Stimulated activated naive CD8-positive, alpha-beta T cell treated with anti-CD3 and anti-CD28 coated beads, Interleukin-15, Interleukin-2, amounts not matched to agents 100 ng/mL and 50 ng/mL, for 24 hours (primary cell): ENCODE measurements around the gene RUVBL1.

Source experiments
- H3K27ac Mint-ChIP-seq: one replicate; pipeline ENCODE4 v1.8.0; 2021; ENCODE audit warnings: mild to moderate bottlenecking, mixed read lengths
- H3K27me3 Mint-ChIP-seq: one replicate; pipeline ENCODE4 v1.8.0; 2021; ENCODE audit warnings: mixed read lengths
- H3K36me3 Mint-ChIP-seq: one replicate; pipeline ENCODE4 v1.8.0; 2021; ENCODE audit warnings: low read depth, mixed read lengths
- H3K4me1 Mint-ChIP-seq: one replicate; pipeline ENCODE4 v1.8.0; 2021; ENCODE audit warnings: low read depth, mixed read lengths
- H3K4me3 Mint-ChIP-seq: one replicate; pipeline ENCODE4 v1.8.0; 2021; ENCODE audit warnings: mild to moderate bottlenecking, mixed read lengths
- H3K9me3 Mint-ChIP-seq: one replicate; pipeline ENCODE4 v1.8.0; 2021; ENCODE audit warnings: mixed read lengths

RUVBL1 gene

DNA sequence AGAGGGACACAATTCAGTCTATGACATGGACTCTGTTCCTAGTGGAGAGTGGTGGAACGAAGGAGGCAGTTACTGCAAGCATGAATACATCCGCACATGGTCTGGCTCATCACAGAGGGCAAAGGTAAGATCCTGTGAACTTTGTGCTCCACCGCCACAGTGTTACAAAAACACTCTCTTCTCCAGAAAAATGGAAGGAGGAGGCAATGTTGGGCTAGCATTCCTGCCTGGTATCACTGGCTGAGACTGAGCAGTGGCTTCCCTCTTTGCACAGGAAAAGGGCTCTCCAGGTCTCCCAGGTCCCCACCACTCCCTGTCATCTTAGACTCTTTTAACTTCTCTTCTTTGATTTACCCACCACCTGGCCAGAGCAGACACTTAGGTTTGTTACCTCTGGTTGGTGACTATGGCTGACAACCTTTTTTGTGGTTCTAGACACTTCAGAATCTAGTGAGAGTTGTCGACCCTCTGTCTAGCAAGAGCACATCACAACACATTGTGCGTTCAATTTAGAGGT is 28.2 kb upstream of the RUVBL1 start:
- Mint-ChIP-seq H3K27me3 (no peaks in the 10 kb centered on the region), H3K36me3 (peaks cover 14% of the 10 kb centered on the region), H3K9me3 (no peaks in the 10 kb centered on the region), H3K4me3 (no peak overlapping the region), H3K4me1 (peaks cover 29% of the 10 kb centered on the region), H3K27ac (no peak overlapping the region)

DNA sequence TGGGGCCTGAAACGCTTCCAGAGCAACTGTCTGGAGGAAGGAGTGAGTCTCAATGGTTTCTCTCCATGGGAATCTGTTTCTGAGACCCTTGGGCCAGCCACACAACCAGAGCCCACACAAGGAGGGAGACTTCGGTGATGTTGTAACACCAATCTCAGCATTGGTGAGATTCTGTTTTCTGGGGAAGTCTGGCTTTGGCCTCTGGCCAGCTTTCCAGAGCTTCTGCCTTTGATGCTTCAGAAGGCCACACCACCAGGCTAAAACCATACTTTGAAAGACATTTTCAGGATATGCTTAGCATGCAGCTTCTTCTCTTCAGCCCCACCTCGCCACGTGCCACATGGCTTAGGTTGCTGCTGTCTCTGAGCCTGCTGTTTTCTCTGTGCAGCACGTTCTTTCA is 26.0 kb upstream of the RUVBL1 start:
- Mint-ChIP-seq H3K27ac (no peak overlapping the region), H3K9me3 (no peaks in the 10 kb centered on the region), H3K36me3 (peaks cover 5% of the 10 kb centered on the region), H3K4me3 (no peak overlapping the region), H3K4me1 (peaks cover 13% of the 10 kb centered on the region), H3K27me3 (no peaks in the 10 kb centered on the region)

- Mint-ChIP-seq H3K36me3 (peaks cover 5% of the 10 kb centered on the region), H3K27me3 (no peaks in the 10 kb centered on the region), H3K4me1 (no peaks in the 10 kb centered on the region), H3K4me3 (no peak overlapping the region), H3K27ac (no peak overlapping the region), H3K9me3 (no peaks in the 10 kb centered on the region)
These were observed 22.6 kb upstream of the RUVBL1 start for GRCh38 chr3:128146201-128146600.

DNA sequence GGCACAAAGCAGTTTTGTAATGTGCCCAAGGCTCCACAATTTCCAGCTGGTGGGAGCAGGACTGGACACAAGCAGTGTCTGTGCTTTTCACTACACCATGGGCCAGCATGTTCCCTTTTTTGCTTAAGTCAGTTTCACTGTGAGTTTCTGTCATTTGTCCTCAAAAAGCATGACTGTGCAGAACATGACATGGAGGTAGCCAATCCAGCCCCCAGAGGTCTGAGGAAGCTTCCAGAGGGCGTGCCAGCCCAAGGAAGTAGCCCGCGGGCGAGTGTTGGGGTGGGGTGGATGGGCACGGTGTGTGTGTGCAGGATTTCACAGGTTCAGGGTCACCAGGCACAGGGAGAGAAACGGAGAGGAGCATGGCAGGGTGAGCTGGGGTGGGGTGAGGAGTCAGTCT is 21.7 kb upstream of the RUVBL1 start:
- Mint-ChIP-seq H3K4me1 (no peaks in the 10 kb centered on the region), H3K27me3 (no peaks in the 10 kb centered on the region), H3K27ac (no peak overlapping the region), H3K4me3 (no peak overlapping the region), H3K9me3 (no peaks in the 10 kb centered on the region), H3K36me3 (peaks cover 5% of the 10 kb centered on the region)

GRCh38 chr3:128144512-128145187 is 21.0 kb upstream of the RUVBL1 start:
- no peaks in the 10 kb centered on the region for H3K27me3 Mint-ChIP-seq

DNA sequence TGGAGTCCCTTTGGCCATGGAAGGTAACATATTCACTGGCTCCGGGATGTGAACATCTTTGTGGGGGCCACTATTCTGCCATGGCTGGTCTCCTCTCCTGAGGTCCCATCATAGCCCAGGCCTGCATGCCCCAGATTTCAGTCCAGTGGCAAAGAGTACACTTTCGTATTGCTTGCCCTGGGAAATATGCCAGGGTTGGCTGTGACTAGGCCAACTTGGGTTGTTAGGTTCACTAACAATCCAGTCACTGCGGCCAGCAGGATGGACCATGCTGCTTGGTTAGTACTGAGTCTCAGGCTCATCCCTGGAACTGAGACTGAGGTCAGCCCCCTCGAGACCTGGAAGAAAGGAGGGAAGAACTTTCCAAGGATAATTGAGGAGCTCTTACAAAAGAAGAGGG is 19.9 kb upstream of the RUVBL1 start:
- Mint-ChIP-seq H3K27me3 (no peaks in the 10 kb centered on the region), H3K9me3 (no peaks in the 10 kb centered on the region), H3K4me3 (no peak overlapping the region), H3K4me1 (no peaks in the 10 kb centered on the region), H3K27ac (no peak overlapping the region), H3K36me3 (peaks cover 5% of the 10 kb centered on the region)

More at GRCh38 chr3:128144512-128145187, 21.0 kb upstream of the RUVBL1 start:
- Mint-ChIP-seq H3K4me3 (no peak overlapping the region), H3K4me1 (no peaks in the 10 kb centered on the region), H3K36me3 (peaks cover 5% of the 10 kb centered on the region), H3K9me3 (no peaks in the 10 kb centered on the region), H3K27ac (no peak overlapping the region)

DNA sequence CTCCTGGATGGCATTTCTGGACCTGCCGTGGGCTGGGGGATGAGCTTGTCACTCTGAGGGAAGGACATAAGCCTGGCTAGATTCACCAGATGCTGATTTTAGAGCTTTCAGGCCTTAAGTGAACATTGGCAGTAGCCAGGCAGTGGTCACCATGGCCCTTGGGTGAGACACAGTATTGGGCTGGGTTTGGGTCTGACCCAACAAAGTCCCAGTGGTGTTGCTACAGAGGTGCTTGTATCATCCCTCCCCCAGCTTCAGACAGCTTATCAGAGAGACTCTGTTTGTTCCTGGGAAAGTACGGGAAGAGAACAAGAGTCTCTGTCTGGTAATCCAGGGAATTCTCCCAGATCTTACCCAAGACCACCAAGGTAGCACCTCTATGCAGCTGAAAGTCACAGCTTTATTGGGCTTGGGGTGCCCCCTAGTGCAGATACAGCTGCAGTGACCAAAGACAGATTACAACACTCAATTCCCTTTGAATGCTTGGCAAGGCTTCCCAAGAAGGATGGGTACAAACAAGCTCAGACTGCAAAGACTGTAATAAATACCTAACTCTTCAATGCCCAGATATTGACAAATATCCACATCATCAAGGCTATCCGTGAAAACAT is 9.8 kb upstream of the RUVBL1 start:
- H3K27ac Mint-ChIP-seq, result no peak overlapping the region
- H3K27me3 Mint-ChIP-seq, result no peaks in the 10 kb centered on the region
- no peaks in the 10 kb centered on the region for H3K4me1 Mint-ChIP-seq
- no peaks in the 10 kb centered on the region for H3K9me3 Mint-ChIP-seq
- H3K36me3 Mint-ChIP-seq, result no peaks in the 10 kb centered on the region
- no peak overlapping the region for H3K4me3 Mint-ChIP-seq

DNA sequence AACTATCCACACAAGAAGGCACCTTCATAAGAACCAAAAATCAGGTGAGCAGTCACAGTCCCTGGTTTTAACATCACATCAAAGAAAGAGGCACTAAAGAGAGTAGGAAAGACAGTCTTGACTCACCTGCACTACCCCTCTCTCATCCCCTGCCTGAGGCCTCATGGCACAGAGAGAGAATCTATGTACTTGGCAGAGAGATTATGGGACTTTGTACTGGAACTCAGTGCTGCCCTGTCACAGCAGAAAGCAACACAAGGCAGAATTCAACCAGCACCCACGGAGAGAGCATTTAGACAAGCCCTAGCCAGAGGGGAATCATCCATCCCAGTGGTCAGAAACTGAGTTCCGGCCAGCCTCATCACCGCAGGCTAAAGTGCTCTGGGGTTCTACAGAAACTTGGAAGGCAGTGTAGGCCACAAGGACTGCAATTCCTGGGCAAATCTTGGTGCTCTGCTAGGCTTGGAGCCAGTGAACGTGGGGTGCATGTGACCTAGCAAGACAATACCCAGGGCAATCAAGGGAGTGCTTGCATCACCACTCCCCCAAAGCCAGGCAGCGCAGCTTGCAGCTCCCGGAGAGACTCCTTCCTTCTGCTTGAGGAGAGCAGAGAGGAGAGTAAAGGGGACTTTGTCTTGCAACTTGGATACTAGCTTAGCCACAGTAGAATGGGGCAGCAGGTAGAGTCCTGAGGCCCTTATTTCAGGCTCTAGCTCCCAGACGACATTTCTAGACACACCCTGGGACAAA is 8.5 kb upstream of the RUVBL1 start:
- H3K4me3 Mint-ChIP-seq, result no peak overlapping the region
- H3K4me1 Mint-ChIP-seq, result no peaks in the 10 kb centered on the region
- no peaks in the 10 kb centered on the region for H3K27me3 Mint-ChIP-seq
- H3K27ac Mint-ChIP-seq, result no peak overlapping the region
- no peaks in the 10 kb centered on the region for H3K36me3 Mint-ChIP-seq
- no peaks in the 10 kb centered on the region for H3K9me3 Mint-ChIP-seq

DNA sequence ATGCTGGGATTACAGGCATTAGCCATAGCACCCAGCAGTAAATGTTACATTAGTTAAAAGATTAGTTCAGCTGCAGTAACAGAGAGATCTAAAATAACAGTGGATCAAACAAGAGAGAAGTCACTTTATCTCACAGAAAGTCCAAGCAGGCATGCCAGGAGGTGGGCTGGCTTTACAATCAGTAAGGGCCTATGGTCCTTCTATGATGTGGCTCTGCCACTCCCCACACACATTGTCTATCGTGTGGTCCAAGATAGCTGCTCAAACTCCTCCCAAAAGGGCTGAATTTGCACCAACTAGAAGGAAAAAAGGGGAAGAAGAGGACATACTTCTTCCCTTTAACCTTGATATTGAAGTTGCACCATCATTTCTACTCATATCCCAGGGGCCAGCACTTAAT is 4.6 kb upstream of the RUVBL1 start:
- Mint-ChIP-seq H3K9me3 (no peaks in the 10 kb centered on the region), H3K4me3 (no peak overlapping the region), H3K36me3 (no peaks in the 10 kb centered on the region), H3K27me3 (no peaks in the 10 kb centered on the region), H3K4me1 (peaks cover 10% of the 10 kb centered on the region), H3K27ac (no peak overlapping the region)

DNA sequence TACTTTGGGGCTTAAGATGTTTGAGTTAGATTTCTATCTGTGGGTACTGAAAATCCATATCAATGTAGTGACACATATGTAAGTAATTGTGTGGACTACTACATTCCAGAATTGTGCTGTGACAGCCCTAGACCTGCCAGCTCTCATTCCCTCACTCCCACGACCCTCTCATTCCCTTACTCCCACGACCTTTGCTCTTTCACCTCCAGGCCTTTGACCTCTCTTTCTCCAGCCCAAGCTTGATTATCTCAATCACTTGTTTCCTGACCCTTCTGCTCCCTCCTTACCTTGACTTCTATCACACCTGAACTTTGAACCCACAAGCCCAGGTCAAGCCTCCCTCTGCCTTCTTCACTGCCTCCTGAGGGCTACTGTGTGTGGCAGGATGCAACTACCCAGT is 3.6 kb upstream of the RUVBL1 start:
- Mint-ChIP-seq H3K9me3 (no peaks in the 10 kb centered on the region), H3K27me3 (no peaks in the 10 kb centered on the region)

DNA sequence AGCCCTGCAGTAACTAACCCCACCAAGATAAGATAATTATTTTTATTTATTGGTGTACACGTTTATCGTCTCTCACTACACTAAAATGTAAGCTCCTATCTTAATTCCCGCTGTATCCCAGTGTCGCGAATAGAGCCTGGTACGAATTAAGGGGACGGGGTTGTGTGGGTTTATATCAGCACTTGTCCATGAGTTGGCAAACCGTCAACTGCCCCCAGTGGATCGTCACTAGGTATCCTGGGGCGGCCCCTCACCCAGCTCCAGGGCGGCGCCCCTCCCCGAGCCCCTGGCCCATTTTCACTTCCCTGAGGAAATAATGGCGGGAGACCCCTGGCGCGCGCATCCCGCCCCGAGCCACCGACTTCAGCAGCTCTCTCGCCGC is 465 bp downstream of the RUVBL1 start:
- H3K36me3 Mint-ChIP-seq, result peaks cover 30% of the 10 kb centered on the region
- peak overlapping the region; percentile 99 for H3K27ac Mint-ChIP-seq
- peak overlapping the region; percentile 96 for H3K4me3 Mint-ChIP-seq

More for the DNA sequence above, 3.6 kb upstream of the RUVBL1 start:
- Mint-ChIP-seq H3K36me3 (peaks cover 5% of the 10 kb centered on the region), H3K4me3 (no peak overlapping the region), H3K27ac (no peak overlapping the region), H3K4me1 (peaks cover 18% of the 10 kb centered on the region)

DNA sequence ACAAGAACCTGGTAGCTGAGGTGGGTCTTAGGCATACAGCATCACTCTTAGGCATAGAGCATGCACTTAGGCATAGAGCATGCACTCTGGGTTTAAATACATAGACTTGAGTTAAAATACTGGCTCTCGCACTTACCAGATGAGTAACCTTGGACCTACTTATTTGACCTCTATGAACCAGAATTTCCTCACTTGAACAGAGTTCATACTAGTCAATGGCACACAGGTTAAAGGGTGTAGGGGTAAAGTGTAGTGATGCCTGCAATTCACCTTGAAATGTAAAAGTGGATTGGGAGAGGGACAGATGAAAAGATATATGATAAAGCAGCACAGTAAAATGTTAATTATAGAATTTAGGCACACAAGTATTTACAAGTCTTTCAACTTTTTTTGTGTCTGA is 1.6 kb downstream of the RUVBL1 start:
- H3K4me1 Mint-ChIP-seq, result peaks cover 34% of the 10 kb centered on the region
- H3K27ac Mint-ChIP-seq, result peak overlapping the region; percentile 69
- H3K4me3 Mint-ChIP-seq, result peak overlapping the region; percentile 96
- H3K9me3 Mint-ChIP-seq, result no peaks in the 10 kb centered on the region
- no peaks in the 10 kb centered on the region for H3K27me3 Mint-ChIP-seq
- peaks cover 41% of the 10 kb centered on the region for H3K36me3 Mint-ChIP-seq

More for the DNA sequence above, 465 bp downstream of the RUVBL1 start:
- Mint-ChIP-seq H3K4me1 (peaks cover 34% of the 10 kb centered on the region), H3K27me3 (no peaks in the 10 kb centered on the region), H3K9me3 (no peaks in the 10 kb centered on the region)

- H3K27ac Mint-ChIP-seq, result peak overlapping the region; percentile 59
- H3K36me3 Mint-ChIP-seq, result peaks cover 77% of the 10 kb centered on the region
- H3K4me1 Mint-ChIP-seq, result peaks cover 50% of the 10 kb centered on the region
- H3K27me3 Mint-ChIP-seq, result no peaks in the 10 kb centered on the region
- H3K4me3 Mint-ChIP-seq, result peak overlapping the region; percentile 52
- H3K9me3 Mint-ChIP-seq, result no peaks in the 10 kb centered on the region
These were observed 9.5 kb downstream of the RUVBL1 start for GRCh38 chr3:128113817-128114794.

DNA sequence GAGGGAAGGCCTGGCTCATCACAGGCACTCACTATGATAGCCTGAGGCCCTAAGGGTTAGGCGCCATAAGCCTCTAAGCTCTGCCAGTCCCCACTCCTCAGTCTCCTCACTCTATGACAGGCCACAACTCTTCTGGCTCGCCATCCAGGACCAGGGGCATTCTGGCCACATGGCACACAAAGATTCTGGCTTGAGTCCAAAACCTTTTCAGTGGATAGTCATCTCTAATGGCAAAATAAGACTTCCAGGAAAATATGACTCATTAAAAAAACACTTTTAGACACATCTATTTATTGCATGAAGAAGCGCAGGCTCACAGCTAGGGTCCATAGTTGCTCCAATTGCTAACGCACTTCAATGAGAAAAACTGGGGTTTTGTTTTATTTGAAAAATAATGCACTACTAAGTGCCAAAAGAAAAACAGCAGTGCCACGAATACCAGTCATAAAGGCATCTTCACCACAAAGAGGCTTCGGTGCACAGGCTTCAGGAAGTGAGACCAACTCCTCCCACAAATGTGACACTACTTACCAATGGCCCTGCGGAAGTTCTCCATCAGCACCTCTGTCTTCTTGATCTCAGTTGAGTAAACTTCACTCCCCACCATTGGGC is 11.1 kb downstream of the RUVBL1 start:
- Mint-ChIP-seq H3K27me3 (no peaks in the 10 kb centered on the region), H3K4me1 (peaks cover 42% of the 10 kb centered on the region), H3K27ac (peak overlapping the region; percentile 89), H3K4me3 (peak overlapping the region; percentile 47), H3K36me3 (peaks cover 68% of the 10 kb centered on the region), H3K9me3 (no peaks in the 10 kb centered on the region)
